ENCODE results near the gene ERC2.

ERC2 gene

DNA sequence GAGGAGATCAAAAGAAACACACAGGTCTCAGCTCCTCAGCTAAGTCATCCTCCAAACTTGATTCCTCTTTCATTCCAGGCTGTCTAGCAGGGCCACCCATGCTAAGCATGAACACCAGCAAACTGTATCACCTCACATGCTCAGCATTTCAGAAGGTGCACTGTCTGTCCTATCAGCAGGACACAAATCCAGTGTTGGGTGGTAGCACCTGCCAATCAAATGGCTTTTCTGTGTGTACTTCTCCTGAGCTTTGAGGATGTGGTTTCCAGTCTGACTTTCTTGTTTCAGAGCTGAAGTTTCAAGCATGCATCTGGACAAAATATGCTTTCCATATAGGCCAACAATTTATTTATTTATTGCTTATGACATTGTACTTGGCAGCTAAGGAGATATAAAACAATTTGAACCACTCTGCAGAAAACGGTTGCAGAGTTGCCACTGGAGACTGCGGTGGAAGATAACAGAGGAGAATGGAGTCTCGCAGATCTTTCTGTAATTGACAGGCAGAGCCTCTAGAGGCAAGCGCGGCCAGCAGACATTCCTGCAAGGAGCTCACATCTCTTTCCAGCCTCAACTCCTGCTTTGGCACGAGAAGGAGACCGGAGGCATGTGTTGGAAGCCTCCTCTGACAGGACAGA lies 814.0 kb downstream of the ERC2 start:
- DNase-seq: no peak

DNA sequence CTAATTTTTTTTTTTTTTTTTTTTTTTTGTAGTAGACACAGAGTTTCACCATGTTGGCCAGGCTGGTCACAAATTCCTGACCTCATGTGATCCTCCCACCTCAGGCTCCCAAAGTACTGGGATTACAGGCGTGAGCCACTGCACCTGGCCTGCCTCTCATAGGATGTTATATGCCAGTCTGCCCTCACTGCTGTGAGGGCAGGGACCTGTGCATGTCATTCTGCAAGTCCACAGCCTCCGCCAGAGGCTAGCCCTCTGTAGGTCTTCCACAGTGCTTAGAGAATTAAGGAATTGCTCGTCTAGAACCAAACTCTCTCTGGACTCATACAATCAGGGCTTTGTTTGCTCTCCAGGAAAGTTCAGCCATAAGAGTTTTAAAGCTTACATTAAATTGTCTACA lies 817.3 kb downstream of the ERC2 start:
- no peak for DNase-seq

- DNase-seq: no peak
Observed at GRCh38 chr3:55650011-55650410, 818.3 kb downstream of the ERC2 start.

- no peak for DNase-seq
Observed at GRCh38 chr3:55649554-55649953, 818.7 kb downstream of the ERC2 start.

- DNase-seq: no peak
Observed at GRCh38 chr3:55648591-55649318, 819.5 kb downstream of the ERC2 start.

- no peak for DNase-seq
Observed at GRCh38 chr3:55647670-55648069, 820.6 kb downstream of the ERC2 start.

- no peak for DNase-seq
Observed at GRCh38 chr3:55647063-55647462, 821.2 kb downstream of the ERC2 start.

- DNase-seq: no peak
Observed at GRCh38 chr3:55646121-55646520, 822.1 kb downstream of the ERC2 start.

GRCh38 chr3:55645422-55645821 lies 822.8 kb downstream of the ERC2 start:
- no peak for DNase-seq

DNA sequence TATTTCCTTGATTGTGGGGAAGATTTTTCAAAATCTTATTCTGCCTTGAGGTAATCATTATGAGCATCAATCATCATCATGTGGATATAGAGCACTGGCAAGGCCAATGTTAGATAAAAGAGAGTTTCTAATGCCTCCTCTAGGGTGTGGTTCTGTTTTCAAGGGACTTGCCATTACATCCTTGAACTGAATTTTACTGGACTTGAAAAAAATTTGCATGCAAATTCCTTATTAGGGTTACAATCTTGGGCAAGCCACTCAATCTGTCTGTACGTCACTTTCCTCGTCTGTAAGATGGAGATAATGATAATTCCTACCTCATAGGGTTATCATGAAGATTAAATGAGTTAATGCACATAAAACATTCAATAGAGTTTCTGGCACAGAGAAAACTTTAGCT lies 825.0 kb downstream of the ERC2 start:
- no peak for DNase-seq

- DNase-seq: no peak
Observed at GRCh38 chr3:55641964-55642363, 826.3 kb downstream of the ERC2 start.

GRCh38 chr3:55639896-55640765 lies 828.1 kb downstream of the ERC2 start:
- DNase-seq: no peak

- DNase-seq: no peak
Observed at GRCh38 chr3:55639143-55639542, 829.1 kb downstream of the ERC2 start.

- no peak for DNase-seq
Observed at GRCh38 chr3:55637906-55638638, 830.2 kb downstream of the ERC2 start.

DNA sequence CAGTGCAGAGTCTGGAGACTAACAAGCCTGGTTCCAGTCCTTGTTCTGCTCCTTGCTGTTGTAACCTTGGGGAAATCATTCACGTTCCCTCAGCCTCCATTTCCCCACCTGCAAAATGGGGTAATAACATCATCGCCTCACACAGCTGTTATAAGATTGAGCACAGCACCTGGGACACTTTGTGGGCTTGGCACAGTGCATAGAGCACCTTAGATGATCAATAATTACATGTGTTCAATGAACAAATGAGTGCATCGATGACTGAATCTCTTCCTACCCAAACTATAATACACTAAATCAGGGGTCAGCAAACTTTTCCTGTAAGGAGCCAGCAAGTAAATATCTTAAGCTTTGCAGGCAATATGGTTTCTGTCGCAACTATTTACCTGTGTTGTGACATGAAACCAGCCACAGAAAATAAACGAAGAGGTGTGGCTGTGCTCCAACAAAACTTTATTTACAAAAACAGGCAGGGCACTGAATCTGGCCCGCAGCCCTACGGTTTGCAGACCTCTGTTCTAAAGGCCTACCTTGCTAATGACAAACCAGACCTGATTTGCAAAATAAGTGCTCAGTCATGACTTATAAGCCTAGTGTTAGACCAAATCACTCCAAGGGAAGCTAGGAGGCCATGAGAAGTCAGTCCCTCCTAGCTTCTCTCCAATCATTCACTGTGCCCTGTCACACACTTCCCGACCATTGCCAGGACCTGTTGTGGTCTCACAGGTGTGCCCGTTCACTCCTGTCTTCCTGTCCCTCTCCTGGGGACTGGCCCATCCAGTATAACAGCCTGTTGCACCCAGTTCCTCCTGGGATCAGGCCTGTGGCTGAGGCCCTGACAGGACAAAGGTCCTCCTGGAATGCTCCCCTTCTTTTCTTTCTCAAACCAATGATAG lies 831.7 kb downstream of the ERC2 start:
- DNase-seq: no peak

GRCh38 chr3:55634345-55634744 lies 833.9 kb downstream of the ERC2 start:
- no peak for DNase-seq

GRCh38 chr3:55633333-55633732 lies 834.9 kb downstream of the ERC2 start:
- no peak for DNase-seq

GRCh38 chr3:55631766-55632331 lies 836.4 kb downstream of the ERC2 start:
- DNase-seq: no peak

GRCh38 chr3:55630921-55631299 lies 837.4 kb downstream of the ERC2 start:
- no peak for DNase-seq

DNA sequence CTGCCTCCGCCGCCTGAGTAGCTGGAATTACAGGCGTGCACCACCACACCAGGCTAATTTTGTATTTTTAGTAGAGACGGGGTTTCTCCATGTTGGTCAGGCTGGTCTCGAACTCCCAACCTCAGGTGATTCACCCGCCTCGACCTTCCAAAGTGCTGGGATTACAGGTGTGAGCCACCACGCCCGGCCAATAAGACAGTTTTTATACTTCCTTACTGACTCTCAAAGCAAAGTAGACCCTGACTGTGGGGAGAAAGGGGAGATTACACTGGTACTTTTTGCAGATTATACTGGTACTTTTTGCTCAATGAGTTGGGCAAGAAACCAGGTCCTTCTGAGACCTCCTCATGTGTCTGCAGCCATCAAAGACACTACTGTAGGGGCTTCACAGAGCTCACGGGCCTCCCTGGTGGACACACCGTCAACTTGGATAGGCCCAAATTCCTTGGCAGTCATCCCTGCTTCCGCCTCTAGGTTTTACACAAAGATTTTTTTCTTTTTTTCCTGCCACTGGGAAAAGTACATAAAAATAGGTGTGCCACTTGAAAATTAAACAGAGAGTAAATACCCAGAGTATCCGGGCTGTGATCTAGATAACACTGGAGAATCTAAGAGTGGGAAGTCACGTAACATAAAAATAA lies 837.9 kb downstream of the ERC2 start:
- DNase-seq: no peak

GRCh38 chr3:55629432-55629831 lies 838.8 kb downstream of the ERC2 start:
- DNase-seq: no peak
